Mesenchymal stem cell (in vitro differentiated cells and primary cell): ENCODE results near the gene UPF1.

Experiments
- DNase-seq: peaks from one replicate; pipeline ENCODE4 v3.0.0-alpha.2; 2013
- H2AFZ ChIP-seq: one replicate; pipeline ENCODE4 v1.6.1; 2013; ENCODE audit warnings: low read depth, mild to moderate bottlenecking, control low read depth, inconsistent platforms, low read length, moderate library complexity
- H2AK5ac ChIP-seq: 2 replicates; pipeline ENCODE4 v1.6.1; 2013; ENCODE audit warnings: low read length, moderate library complexity, mild to moderate bottlenecking, inconsistent platforms; ENCODE audit not compliant: severe bottlenecking
- H2BK120ac ChIP-seq: one replicate; pipeline ENCODE4 v1.6.1; 2013; ENCODE audit warnings: low read depth, mild to moderate bottlenecking, inconsistent platforms, low read length, moderate library complexity
- H2BK12ac ChIP-seq, 2 experiments: one replicate each; pipeline ENCODE4 v1.6.1; 2013; ENCODE audit warnings: inconsistent platforms in 2 of 2, low read length in 2 of 2, mild to moderate bottlenecking in 2 of 2, moderate library complexity in 2 of 2, control low read depth in 1 of 2
- H2BK15ac ChIP-seq: one replicate; pipeline ENCODE4 v1.6.1; 2013; ENCODE audit warnings: mild to moderate bottlenecking, low read depth, inconsistent platforms; ENCODE audit not compliant: poor library complexity, severe bottlenecking
- H2BK5ac ChIP-seq: 2 replicates; pipeline ENCODE4 v1.6.1; 2013; ENCODE audit warnings: low read depth, mild to moderate bottlenecking, low read length, control low read depth, inconsistent platforms; ENCODE audit not compliant: poor library complexity, severe bottlenecking
- H3K14ac ChIP-seq, 2 experiments: one replicate each; pipeline ENCODE4 v1.6.1; 2013; ENCODE audit warnings: inconsistent platforms in 2 of 2, low read length in 2 of 2, control low read depth in 1 of 2, mild to moderate bottlenecking in 1 of 2, moderate library complexity in 1 of 2
- H3K18ac ChIP-seq, 2 experiments: one replicate each; pipeline ENCODE4 v1.6.1; 2013; ENCODE audit warnings: inconsistent platforms in 2 of 2, low read length in 2 of 2, control low read depth in 1 of 2, low read depth in 1 of 2, mild to moderate bottlenecking in 1 of 2
- H3K23ac ChIP-seq, 2 experiments: one replicate each; pipeline ENCODE4 v1.6.1; 2013; ENCODE audit warnings: inconsistent platforms in 2 of 2, low read length in 2 of 2, mild to moderate bottlenecking in 2 of 2, moderate library complexity in 2 of 2, control low read depth in 1 of 2
- H3K27ac ChIP-seq: 2 replicates; pipeline ENCODE4 v1.5.1; 2013; ENCODE audit warnings: mild to moderate bottlenecking, moderate library complexity, low read length, control low read depth, inconsistent platforms; ENCODE audit not compliant: poor library complexity, severe bottlenecking
- H3K27me3 ChIP-seq, 2 experiments: 2 replicates each; pipeline versions ENCODE4 v1.6.1 to v1.7.0; 2013; ENCODE audit warnings: low read length in 2 of 2, mild to moderate bottlenecking in 2 of 2, moderate library complexity in 2 of 2, control low read depth in 1 of 2, inconsistent platforms in 1 of 2; ENCODE audit not compliant: control insufficient read depth in 1 of 2, insufficient read depth in 1 of 2
- H3K36me3 ChIP-seq, 2 experiments: 2 replicates each; pipeline versions ENCODE4 v1.6.1 to v1.7.0; 2013; ENCODE audit warnings: low read length in 2 of 2, control low read depth in 1 of 2, inconsistent platforms in 1 of 2, low read depth in 1 of 2, mild to moderate bottlenecking in 1 of 2; ENCODE audit not compliant: insufficient read depth in 2 of 2, control insufficient read depth in 1 of 2
- H3K4ac ChIP-seq, 2 experiments: one replicate each; pipeline ENCODE4 v1.6.1; 2013; ENCODE audit warnings: inconsistent platforms in 2 of 2, low read length in 2 of 2, mild to moderate bottlenecking in 2 of 2, moderate library complexity in 2 of 2, control low read depth in 1 of 2, low read depth in 1 of 2
- H3K4me1 ChIP-seq: 2 replicates; pipeline ENCODE4 v1.6.1; 2013; ENCODE audit warnings: low read depth, low read length, control low read depth; ENCODE audit not compliant: control insufficient read depth, insufficient read depth
- H3K4me2 ChIP-seq: 2 replicates; pipeline ENCODE4 v1.6.1; 2013; ENCODE audit warnings: low read length, mild to moderate bottlenecking, inconsistent platforms; ENCODE audit not compliant: poor library complexity, severe bottlenecking
- H3K4me3 ChIP-seq, 2 experiments: 2 replicates each; pipeline versions ENCODE4 v1.5.1 to v1.7.0; 2013; ENCODE audit warnings: low read length in 2 of 2, mild to moderate bottlenecking in 2 of 2, control low read depth in 1 of 2, low read depth in 1 of 2; ENCODE audit not compliant: insufficient read depth in 1 of 2
- H3K79me1 ChIP-seq: replicated peaks from 2 replicates; pipeline ENCODE4 v1.6.1; 2013; ENCODE audit warnings: mild to moderate bottlenecking, control low read depth, low read length, inconsistent platforms; ENCODE audit not compliant: poor library complexity, severe bottlenecking
- H3K9ac ChIP-seq: 2 replicates; pipeline ENCODE4 v1.7.0; 2013; ENCODE audit warnings: mild to moderate bottlenecking, low read length, moderate library complexity
- H3K9me3 ChIP-seq: 2 replicates; pipeline ENCODE4 v1.7.0; 2013; ENCODE audit warnings: mild to moderate bottlenecking, low read length; ENCODE audit not compliant: control insufficient read depth
- H4K8ac ChIP-seq: one replicate; pipeline ENCODE4 v1.6.1; 2013; ENCODE audit warnings: inconsistent platforms, mild to moderate bottlenecking, low read length, moderate library complexity
- H4K91ac ChIP-seq: one replicate; pipeline ENCODE4 v1.6.1; 2013; ENCODE audit warnings: mild to moderate bottlenecking, low read length, inconsistent platforms
- WGBS: methylation state at CpG from one replicate; pipeline ENCODE4 v1.1.7; 2013; ENCODE audit warnings: mixed read lengths; 5-methylcytosine and 5-hydroxymethylcytosine counted together

Gene UPF1

GRCh38 chr19:18796239-18796638 lies 35.5 kb upstream of the UPF1 start:
- H3K27ac ChIP-seq, result no peak overlapping the region
- no peak overlapping the region for H2AK5ac ChIP-seq
- no peak overlapping the region for H4K8ac ChIP-seq
- no peak overlapping the region for H2BK15ac ChIP-seq
- H3K79me1 ChIP-seq, result no peaks in the 10 kb centered on the region
- H4K91ac ChIP-seq, result no peak overlapping the region
- no peak overlapping the region for H3K18ac ChIP-seq
- no peak for DNase-seq
- H3K4me2 ChIP-seq, result no peak overlapping the region
- no peak overlapping the region for H2BK5ac ChIP-seq
- no peak overlapping the region for H3K14ac ChIP-seq
- peak overlapping the region; percentile 15 for H3K9ac ChIP-seq
- no peak overlapping the region for H3K4me3 ChIP-seq
- H2BK12ac ChIP-seq, result no peak overlapping the region
- H3K23ac ChIP-seq, result no peak overlapping the region
- H3K9me3 ChIP-seq, result no peaks in the 10 kb centered on the region
- H2BK120ac ChIP-seq, result no peak overlapping the region
- WGBS, result 56% methylated on average over 1 of the region's 2 CpGs
- H3K4me1 ChIP-seq, result peaks cover 10% of the 10 kb centered on the region
- H2AFZ ChIP-seq, result no peak overlapping the region
- H3K27me3 ChIP-seq, result peaks cover 58 to 86% of the 10 kb centered on the region in 2 experiments
- no peaks in the 10 kb centered on the region for H3K36me3 ChIP-seq
- no peak overlapping the region for H3K4ac ChIP-seq

GRCh38 chr19:18798384-18799352 lies 33.1 kb upstream of the UPF1 start:
- Histone ChIP-seq H3K9me3 (no peaks in the 10 kb centered on the region), H3K14ac (no peak overlapping the region), H3K4me3 (no peak overlapping the region), H2BK120ac (no peak overlapping the region), H3K4me2 (no peak overlapping the region), H3K27ac (no peak overlapping the region), H4K91ac (no peak overlapping the region), H3K27me3 (peaks cover 48 to 72% of the 10 kb centered on the region in 2 experiments), H3K36me3 (no peaks in the 10 kb centered on the region), H3K23ac (peak overlapping the region in 1 of 2 experiments; percentile 42), H2BK15ac (no peak overlapping the region), H2BK12ac (no peak overlapping the region), H3K18ac (no peak overlapping the region), H4K8ac (no peak overlapping the region), H3K4ac (no peak overlapping the region), H2BK5ac (no peak overlapping the region), H3K9ac (no peak overlapping the region), H2AK5ac (no peak overlapping the region), H3K79me1 (no peaks in the 10 kb centered on the region), H3K4me1 (peaks cover 5% of the 10 kb centered on the region), H2AFZ (no peak overlapping the region)
- 55% methylated on average over 20 of the region's 22 CpGs for WGBS
- DNase-seq, result no peak

GRCh38 chr19:18799389-18799970 lies 32.3 kb upstream of the UPF1 start:
- H3K4me3 ChIP-seq, result no peak overlapping the region

GRCh38 chr19:18800079-18800478 lies 31.7 kb upstream of the UPF1 start:
- Histone ChIP-seq H3K4me1 (peaks cover 5% of the 10 kb centered on the region), H3K4ac (no peak overlapping the region), H3K4me2 (no peak overlapping the region), H3K36me3 (no peaks in the 10 kb centered on the region), H3K4me3 (no peak overlapping the region), H4K8ac (no peak overlapping the region), H3K79me1 (no peaks in the 10 kb centered on the region), H3K23ac (no peak overlapping the region), H3K9me3 (no peaks in the 10 kb centered on the region), H2BK5ac (no peak overlapping the region), H2AK5ac (no peak overlapping the region), H3K14ac (no peak overlapping the region), H2BK15ac (no peak overlapping the region), H3K9ac (no peak overlapping the region), H3K27me3 (peaks cover 48 to 60% of the 10 kb centered on the region in 2 experiments), H3K18ac (no peak overlapping the region), H2BK12ac (no peak overlapping the region), H3K27ac (no peak overlapping the region), H2AFZ (no peak overlapping the region), H2BK120ac (no peak overlapping the region), H4K91ac (no peak overlapping the region)
- DNase-seq, result no peak

More at GRCh38 chr19:18799389-18799970, 32.3 kb upstream of the UPF1 start:
- no peaks in the 10 kb centered on the region for H3K36me3 ChIP-seq
- no peak for DNase-seq
- H3K18ac ChIP-seq, result no peak overlapping the region
- H3K23ac ChIP-seq, result no peak overlapping the region
- no peak overlapping the region for H4K8ac ChIP-seq
- H2BK120ac ChIP-seq, result no peak overlapping the region
- H4K91ac ChIP-seq, result no peak overlapping the region
- no peak overlapping the region for H2BK15ac ChIP-seq
- no peaks in the 10 kb centered on the region for H3K79me1 ChIP-seq
- H2AK5ac ChIP-seq, result no peak overlapping the region
- no peak overlapping the region for H3K27ac ChIP-seq
- peaks cover 48 to 66% of the 10 kb centered on the region in 2 experiments for H3K27me3 ChIP-seq
- H3K9me3 ChIP-seq, result no peaks in the 10 kb centered on the region
- H3K14ac ChIP-seq, result no peak overlapping the region
- no peak overlapping the region for H3K4ac ChIP-seq
- peaks cover 5% of the 10 kb centered on the region for H3K4me1 ChIP-seq
- H3K4me2 ChIP-seq, result no peak overlapping the region
- no peak overlapping the region for H3K9ac ChIP-seq
- no peak overlapping the region for H2BK12ac ChIP-seq
- H2BK5ac ChIP-seq, result no peak overlapping the region
- H2AFZ ChIP-seq, result no peak overlapping the region
